GM10266 (cell line): ENCODE results near the gene PEX16.

Experiments
- DNase-seq: peaks from one replicate; pipeline ENCODE4 v3.0.0; 2012; ENCODE audit errors: extremely low spot score
- TF ChIP-seq, protein P1 (sequence below): IDR thresholded peaks from 2 replicates; pipeline ENCODE4 v1.5.1; 2012; ENCODE audit warnings: mild to moderate bottlenecking, low read depth; ENCODE audit not compliant: control insufficient read depth, insufficient read depth; ENCODE audit errors: missing control alignments

Gene PEX16

DNA sequence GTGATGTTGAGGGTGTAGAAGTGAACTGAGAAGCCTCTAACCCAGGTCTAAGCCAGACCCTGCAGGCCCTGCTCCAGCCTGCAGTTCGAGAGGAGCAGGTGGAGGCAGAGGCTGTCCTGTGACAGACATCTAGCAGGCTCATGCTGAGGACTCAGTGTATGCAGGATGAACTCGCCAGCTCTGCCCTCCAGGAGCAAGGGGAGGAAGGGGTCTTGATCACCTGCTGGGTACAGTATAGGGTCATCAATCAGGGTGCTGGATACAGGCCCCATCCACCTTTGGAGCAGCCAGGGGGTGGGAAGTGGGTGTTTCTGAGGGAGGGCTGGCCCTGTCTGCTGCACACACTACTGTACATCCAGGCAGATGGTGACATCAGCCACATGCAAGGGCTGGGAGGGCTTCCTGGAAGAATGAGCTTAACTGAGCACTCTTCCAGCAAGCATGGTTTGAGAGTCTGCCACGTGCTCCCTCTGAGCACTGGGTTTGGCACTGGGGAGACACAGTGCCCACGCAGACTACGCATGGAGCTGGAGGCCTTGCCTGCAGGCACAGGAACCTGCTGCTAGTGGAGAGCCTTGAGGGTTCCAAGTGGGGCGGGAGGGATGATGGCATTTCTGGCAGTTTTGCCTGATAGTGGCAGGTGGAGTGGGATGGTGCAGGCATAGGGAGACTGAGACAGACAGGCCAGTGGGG, 23.0 kb downstream of the PEX16 start:
- no peak for DNase-seq
- TF ChIP-seq, protein P1, sequence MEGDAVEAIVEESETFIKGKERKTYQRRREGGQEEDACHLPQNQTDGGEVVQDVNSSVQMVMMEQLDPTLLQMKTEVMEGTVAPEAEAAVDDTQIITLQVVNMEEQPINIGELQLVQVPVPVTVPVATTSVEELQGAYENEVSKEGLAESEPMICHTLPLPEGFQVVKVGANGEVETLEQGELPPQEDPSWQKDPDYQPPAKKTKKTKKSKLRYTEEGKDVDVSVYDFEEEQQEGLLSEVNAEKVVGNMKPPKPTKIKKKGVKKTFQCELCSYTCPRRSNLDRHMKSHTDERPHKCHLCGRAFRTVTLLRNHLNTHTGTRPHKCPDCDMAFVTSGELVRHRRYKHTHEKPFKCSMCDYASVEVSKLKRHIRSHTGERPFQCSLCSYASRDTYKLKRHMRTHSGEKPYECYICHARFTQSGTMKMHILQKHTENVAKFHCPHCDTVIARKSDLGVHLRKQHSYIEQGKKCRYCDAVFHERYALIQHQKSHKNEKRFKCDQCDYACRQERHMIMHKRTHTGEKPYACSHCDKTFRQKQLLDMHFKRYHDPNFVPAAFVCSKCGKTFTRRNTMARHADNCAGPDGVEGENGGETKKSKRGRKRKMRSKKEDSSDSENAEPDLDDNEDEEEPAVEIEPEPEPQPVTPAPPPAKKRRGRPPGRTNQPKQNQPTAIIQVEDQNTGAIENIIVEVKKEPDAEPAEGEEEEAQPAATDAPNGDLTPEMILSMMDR, result no peak

DNA sequence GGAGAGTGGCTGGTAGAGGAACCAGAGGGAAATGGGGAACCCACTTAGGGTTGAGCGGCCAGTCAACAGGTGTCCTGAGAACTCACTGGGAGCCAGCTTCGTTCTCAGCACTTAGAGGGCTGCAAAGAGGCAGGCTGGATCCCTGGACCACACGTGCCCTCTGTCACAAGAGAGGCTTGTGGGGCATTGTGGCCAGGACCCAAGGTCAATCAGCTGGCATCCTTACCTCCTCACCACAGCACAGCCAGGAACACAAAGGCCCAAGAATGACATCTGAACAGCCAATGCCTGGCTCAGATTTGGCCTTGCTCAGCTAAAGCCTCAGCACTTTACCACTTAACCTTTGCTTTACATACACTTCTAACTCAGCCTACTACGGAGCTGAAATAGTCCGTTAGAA, 24.8 kb downstream of the PEX16 start:
- TF ChIP-seq, protein P1, result no peak
- DNase-seq, result no peak

GRCh38 chr11:45890886-45891550, 26.7 kb downstream of the PEX16 start:
- TF ChIP-seq, protein P1, result no peak
- DNase-seq, result no peak

DNA sequence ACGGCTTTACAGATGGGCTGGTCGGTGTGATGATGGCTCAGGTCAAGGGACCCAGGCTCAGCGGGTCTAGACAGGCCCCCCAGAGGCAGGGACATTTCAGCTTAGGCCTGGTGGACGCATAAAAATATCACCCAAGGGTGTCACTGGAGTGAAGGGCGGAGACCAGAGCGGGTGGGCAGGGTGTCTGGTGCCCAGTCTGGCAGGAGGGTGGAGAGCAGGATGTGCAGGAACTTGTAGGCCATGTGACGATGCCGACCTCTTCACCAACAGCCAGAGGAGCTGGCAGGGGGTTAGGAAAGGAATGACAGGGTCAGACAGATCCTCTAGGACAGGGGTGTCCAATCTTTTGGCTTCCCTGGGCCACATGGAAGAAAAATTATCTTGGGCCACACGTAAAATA, 27.7 kb downstream of the PEX16 start:
- no peak for DNase-seq
- TF ChIP-seq, protein P1, result no peak

- TF ChIP-seq, protein P1, result no peak
- DNase-seq, result no peak
Observed at GRCh38 chr11:45889555-45889954, 28.1 kb downstream of the PEX16 start.

DNA sequence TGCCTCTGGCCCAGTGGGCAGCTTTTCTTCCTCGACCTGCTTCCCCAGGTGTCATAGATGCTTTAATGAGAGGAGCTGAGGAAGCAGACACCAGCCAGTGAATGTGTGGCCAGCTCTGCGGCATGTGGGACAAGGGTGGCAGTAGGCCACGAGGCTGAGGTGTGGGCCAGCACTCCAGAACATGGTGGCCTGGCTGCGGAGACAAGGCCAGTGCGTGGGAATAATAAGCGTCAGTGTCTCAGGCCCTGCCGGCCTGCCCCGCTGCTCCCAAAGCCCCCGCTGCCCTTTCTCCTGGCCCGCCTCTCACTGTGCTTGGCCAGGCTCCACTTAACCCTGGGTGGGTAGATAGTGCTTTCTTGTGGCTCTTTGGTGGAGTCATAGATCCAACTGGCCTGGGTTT, 30.1 kb downstream of the PEX16 start:
- TF ChIP-seq, protein P1, result no peak
- DNase-seq, result no peak
